ENCODE results near the gene FOSB.
A peak's percentile ranks its signal among the peaks of the same experiment; 100 is the strongest.

Gene FOSB

DNA sequence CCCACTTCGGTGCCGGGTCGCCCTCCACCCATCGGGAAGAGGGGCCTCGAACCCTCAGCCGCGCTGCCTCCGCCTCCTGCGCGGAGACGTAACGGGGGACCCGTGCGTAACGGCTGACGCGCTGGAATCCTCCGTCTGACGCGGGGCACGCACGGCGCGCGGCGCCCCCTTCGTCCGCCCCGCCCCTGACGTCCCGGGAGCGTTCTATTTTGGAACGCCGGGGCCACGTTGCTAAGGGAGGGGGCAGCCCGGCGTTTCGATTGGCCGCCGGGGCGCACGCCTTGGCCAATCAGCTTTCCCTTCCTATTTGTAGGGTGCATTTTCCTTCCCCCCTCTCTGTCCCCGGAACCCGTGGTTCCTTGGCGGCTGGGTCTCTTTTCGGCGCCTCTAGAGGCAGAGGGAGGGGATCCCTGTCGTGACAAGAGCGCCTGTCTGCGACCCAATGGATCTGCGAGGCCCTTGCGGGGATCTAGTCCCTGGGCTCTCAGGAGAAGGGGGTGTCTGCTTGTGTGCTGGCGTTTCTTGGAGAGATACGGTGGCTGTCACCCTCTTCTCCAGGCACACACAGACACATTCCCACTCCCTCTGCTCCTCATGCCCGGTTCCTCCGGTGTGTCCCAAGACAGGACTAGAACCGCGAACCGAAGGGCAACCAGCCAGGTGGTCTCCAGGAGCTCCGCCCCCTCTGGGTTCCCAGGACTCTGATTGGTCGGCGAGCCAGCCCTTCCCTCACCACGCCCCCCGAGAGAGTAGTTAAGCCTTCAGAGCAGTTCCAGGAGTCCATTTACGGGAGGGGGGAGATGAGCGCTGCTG is 1.5 kb downstream of the FOSB start:
- DNase-seq, result peak; percentile 85

DNA sequence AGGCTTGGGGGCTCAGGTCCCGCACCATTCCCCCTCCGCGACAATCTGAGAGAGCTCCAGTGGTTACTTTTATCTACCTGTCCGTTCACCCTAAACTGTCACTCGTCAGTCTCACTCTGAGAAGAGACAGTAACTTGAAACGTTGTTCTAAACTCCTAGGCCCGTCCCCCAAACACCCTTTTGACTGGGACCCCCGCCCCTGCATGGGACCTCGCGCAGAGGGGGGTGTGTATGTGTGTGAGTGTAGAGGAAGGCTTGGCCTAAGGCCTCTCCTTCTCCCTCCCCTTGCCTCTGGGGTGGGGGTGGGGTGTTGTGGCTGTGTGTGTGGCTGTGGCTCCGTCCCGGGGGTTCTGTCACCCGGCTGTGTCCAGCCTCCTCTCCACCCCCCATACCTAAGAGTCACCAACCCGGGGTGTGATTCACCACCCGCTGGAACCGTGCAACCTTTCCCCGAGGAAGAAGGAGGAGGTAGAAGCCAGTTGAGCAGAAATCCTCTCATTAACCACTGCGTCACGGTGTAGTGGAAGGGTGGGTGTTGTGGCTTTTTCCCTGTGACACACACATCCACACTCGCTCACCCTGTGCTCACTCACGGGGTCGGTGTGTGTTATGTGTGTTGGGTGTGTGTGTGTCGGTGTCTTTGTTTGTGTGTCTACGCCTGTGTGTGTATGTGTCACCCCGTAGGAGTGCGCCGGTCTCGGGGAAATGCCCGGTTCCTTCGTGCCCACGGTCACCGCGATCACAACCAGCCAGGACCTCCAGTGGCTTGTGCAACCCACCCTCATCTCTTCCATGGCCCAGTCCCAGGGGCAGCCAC is 2.4 kb downstream of the FOSB start:
- peak; percentile 75 for DNase-seq

DNA sequence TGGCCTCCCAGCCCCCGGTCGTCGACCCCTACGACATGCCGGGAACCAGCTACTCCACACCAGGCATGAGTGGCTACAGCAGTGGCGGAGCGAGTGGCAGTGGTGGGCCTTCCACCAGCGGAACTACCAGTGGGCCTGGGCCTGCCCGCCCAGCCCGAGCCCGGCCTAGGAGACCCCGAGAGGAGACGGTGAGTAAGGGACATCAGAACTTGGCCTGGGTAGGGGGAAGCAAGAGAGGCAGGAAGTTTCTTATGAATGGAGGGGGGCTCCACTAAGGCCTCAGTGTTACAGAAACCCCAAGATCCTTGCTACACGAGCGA is 2.9 kb downstream of the FOSB start:
- no peak for DNase-seq

GRCh38 chr19:45471111-45471930 is 3.5 kb downstream of the FOSB start:
- DNase-seq, result peak; percentile 49

DNA sequence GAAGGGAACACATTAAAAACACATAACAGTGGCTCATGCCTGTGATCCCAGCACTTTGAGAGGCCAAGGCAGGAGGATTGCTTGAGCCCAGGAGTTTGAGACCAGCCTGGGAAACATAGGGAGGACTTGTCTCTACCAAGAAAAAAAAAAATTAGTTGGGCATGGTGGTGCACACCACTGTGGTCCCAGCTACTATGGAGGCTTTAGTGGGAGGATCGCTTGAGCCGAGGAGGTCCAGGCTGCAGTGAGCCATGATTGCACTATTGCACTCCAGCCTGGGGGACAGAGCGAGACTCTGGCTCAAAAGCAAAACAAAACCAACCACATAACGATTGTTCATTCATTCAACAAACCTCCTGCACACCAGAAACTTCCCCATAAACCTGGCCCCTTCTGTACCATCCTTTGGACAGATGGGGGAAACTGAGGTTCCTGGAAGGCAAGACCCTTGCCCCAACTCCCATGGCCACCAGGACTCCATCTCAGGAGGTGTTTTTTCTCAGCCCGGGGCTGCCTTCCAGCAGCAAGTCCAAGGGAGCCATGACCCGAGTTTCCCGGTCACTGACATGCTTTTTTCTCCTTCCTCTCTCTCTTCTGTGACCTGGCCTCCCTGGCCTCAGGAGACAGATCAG is 4.3 kb downstream of the FOSB start:
- peak; percentile 51 for DNase-seq

DNA sequence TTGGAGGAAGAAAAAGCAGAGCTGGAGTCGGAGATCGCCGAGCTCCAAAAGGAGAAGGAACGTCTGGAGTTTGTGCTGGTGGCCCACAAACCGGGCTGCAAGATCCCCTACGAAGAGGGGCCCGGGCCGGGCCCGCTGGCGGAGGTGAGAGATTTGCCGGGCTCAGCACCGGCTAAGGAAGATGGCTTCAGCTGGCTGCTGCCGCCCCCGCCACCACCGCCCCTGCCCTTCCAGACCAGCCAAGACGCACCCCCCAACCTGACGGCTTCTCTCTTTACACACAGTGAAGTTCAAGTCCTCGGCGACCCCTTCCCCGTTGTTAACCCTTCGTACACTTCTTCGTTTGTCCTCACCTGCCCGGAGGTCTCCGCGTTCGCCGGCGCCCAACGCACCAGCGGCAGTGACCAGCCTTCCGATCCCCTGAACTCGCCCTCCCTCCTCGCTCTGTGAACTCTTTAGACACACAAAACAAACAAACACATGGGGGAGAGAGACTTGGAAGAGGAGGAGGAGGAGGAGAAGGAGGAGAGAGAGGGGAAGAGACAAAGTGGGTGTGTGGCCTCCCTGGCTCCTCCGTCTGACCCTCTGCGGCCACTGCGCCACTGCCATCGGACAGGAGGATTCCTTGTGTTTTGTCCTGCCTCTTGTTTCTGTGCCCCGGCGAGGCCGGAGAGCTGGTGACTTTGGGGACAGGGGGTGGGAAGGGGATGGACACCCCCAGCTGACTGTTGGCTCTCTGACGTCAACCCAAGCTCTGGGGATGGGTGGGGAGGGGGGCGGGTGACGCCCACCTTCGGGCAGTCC is 5.0 kb downstream of the FOSB start:
- peak; percentile 76 for DNase-seq

DNA sequence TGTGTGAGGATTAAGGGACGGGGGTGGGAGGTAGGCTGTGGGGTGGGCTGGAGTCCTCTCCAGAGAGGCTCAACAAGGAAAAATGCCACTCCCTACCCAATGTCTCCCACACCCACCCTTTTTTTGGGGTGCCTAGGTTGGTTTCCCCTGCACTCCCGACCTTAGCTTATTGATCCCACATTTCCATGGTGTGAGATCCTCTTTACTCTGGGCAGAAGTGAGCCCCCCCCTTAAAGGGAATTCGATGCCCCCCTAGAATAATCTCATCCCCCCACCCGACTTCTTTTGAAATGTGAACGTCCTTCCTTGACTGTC is 5.5 kb downstream of the FOSB start:
- no peak for DNase-seq

GRCh38 chr19:45473682-45474605 is 6.1 kb downstream of the FOSB start:
- peak; percentile 85 for DNase-seq

DNA sequence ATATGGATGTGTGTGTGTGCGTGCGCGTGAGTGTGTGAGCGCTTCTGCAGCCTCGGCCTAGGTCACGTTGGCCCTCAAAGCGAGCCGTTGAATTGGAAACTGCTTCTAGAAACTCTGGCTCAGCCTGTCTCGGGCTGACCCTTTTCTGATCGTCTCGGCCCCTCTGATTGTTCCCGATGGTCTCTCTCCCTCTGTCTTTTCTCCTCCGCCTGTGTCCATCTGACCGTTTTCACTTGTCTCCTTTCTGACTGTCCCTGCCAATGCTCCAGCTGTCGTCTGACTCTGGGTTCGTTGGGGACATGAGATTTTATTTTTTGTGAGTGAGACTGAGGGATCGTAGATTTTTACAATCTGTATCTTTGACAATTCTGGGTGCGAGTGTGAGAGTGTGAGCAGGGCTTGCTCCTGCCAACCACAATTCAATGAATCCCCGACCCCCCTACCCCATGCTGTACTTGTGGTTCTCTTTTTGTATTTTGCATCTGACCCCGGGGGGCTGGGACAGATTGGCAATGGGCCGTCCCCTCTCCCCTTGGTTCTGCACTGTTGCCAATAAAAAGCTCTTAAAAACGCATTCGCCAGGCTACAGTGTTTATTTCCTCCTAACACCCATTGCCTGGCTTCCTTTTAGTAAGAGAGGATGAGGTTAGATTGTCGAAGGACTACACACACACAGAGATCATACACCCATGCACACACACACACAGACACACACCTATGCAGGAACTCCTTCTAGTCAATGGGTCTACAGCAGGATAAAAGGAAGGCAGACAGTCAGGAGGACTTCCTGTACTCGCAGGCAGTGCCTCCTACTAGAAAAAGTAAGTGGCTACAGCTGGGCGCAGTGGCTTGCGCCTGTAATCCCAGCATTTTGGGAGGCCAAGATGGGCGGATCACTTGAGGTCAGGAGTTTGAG is 7.1 kb downstream of the FOSB start:
- peak; percentile 89 for DNase-seq

- DNase-seq, result peak; percentile 85
Observed at GRCh38 chr19:45475537-45476291, 7.9 kb downstream of the FOSB start.

- DNase-seq, result peak; percentile 73
Observed at GRCh38 chr19:45476304-45476703, 8.5 kb downstream of the FOSB start.

GRCh38 chr19:45477186-45477585 is 9.4 kb downstream of the FOSB start:
- DNase-seq, result peak; percentile 53

DNA sequence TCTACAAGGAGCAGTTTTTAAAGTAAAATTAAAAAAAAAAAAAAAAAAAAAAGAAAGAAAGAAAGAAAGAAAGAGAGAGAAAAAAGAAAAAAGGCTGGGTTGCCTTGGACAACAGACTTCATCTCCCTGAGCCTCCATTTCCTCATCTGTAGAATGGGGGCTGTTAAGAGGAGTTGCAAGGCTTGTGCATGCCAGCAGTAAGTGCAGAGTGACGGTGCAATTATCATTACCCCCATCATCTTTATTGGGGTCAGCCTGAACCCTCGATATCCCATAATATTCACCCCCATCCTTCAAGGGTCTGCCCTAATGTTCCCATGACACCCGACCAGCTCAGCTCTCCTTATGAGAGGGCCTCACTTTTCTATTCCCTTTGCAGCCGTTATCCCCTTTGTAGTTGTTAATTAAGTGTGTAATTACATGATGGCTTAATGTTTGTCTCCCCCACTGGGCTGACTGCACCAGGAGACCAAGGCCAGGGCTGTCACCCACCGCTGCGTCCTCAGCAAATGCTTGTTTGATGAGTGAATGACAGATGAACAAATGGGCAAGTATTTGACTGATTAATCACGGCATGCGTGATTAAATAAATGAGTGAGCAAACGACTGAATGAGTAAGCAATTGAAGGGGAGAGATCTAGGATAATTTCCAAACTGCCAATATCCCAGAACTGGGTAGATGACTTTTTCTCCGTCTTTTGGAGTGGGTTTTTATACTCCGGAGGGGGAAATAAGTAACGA is 10.1 kb downstream of the FOSB start:
- DNase-seq, result peak; percentile 49

GRCh38 chr19:45478454-45479238 is 10.8 kb downstream of the FOSB start:
- peak; percentile 91 for DNase-seq

GRCh38 chr19:45483033-45483432 is 15.2 kb downstream of the FOSB start:
- no peak for DNase-seq

- DNase-seq, result no peak
Observed at GRCh38 chr19:45484273-45484945, 16.6 kb downstream of the FOSB start.

All from CD4-positive, alpha-beta T cell treated with Interleukin-15 for 1 hour (primary cell).